HG02610 (cell line): ENCODE results near the gene CNTLN.
"Not testable (repeated sequence)": the region's sequence is repeated elsewhere in the genome, so short reads cannot be mapped to it uniquely, and the experiment has no call there.

Experiments used
- ATAC-seq: cut with Tn5 transposase; IDR thresholded peaks from one replicate; pipeline ENCODE4 v1.9.1; 2021; ENCODE audit warnings: mild to moderate bottlenecking, moderate library complexity; ENCODE audit not compliant: unreplicated experiment

CNTLN gene

DNA sequence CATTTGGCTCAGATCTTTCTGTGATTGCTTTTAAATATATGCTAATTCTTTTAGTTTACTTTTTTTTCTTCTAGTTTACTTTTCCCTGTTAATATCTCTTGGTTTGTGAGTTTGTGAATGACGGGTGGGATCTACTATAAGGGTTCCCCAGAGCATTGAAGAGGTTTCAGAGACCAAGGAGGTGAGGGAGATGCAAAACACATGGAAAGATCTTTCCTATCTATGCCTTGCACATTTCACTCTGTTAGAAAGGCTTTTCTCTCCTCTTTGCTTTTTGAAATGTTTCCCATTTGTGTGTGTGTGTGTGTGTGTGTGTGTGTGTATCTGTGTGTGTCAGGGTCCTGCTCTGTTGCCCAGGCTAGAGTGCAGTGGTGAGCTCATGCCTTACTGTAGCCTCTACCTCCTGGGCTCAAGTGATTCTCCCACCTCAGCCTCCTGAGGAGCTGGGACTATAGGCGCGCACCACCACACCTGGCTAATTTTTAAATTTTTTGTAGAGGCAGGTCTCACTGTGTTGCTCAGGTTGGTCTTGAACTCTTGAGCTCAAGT, 50.7 kb downstream of the CNTLN start:
- no peak for ATAC-seq

DNA sequence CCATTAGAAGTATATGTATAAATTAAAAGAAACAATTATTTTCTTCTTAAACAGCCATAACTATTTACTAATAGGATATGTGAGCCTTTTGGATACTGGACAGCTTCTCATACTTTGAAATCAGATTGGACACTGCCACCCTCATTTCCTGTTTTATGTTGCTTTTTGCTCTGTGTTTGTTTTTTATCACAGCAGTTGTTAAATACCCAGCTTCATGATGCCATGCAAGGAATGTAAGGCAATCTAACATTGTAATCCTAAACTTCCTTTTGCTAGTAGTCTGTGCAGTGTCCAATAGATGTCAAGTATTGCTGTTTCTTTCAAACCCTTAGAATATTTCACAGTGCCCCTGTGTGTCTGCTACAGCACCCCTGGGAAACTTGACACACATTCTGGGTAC, 56.2 kb downstream of the CNTLN start:
- ATAC-seq, result no peak

DNA sequence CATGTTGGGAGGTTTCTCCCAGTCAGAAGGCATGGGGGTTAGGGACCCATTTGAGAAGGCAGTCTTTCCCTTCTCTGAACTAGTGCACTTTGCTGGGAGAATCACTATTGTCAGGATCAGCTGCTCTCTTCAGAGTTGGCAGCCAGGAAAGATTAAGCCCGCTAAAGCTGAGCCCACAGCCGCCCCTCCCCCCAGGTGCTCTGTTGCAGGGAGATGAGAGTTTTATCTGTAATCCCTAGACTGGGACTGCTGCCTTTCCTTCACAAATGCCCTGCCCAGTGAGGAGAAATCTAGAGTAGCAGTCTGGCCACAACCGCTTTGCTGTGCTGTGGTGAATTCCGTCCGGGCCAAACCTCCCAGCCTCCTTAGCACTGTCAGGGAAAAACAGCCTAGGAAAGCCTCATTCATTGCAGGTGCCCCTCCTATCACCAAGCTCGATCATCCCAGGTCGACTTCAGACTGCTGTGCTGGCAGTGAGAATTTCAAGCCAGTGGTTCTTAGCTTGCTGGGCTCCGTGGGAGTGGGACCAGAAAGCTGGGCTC, 69.8 kb downstream of the CNTLN start:
- ATAC-seq, result no peak

DNA sequence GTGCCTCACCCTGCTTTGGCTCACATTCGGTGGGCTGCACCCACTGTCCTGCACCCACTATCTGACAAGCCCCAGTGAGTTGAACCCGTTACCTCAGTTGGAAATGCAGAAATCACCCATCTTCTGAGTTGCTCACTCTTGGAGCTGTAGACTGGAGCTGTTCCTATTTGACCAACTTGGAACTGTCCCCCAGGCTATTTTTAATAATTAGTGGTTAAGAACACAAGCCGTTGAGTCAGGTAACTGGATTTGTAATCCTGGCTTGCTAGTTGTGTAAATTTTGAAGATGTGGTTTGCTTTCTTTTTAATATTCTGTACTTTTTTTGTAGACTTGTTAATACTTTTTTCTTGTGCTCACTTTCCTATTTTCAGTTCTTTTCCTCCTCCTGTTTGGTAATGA, 81.2 kb downstream of the CNTLN start:
- ATAC-seq, result no peak

DNA sequence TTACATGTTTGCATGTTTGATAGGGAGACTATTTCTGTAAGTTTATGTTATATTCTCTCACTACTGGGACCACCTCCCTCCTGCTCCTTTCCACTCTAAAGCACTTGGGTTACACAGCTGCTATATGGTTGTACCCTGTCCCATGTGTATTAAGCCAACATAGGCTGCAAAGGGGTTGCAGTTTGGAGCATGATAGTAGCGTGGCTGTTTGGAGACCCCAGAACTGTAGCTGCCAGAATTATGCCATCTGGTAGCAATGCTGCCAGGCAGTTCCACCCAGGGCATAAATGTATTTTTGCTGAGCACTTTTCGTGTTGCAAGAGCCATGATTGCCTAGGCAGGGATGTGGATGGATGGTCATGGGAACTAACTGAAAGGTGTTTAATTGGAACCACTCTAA, 81.8 kb downstream of the CNTLN start:
- ATAC-seq, result no peak

DNA sequence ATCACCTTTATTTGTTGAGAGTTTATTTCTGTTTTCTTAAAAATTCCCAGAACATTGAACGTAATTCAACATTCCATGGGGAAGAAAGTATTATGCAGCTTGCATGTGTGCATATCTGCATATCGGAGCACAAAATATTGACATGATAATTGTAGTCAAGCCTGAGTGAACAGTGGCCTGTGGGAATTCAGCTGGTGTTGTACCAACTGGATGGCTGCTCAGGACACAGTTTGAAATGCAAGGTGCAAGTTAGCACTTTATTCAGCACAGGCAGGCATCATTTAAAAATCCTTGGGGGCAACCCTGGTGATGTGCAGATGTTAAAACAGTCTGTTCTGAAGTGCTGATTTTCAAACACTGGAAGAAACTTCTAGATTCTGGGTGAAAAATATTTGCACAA, 82.4 kb downstream of the CNTLN start:
- no peak for ATAC-seq

DNA sequence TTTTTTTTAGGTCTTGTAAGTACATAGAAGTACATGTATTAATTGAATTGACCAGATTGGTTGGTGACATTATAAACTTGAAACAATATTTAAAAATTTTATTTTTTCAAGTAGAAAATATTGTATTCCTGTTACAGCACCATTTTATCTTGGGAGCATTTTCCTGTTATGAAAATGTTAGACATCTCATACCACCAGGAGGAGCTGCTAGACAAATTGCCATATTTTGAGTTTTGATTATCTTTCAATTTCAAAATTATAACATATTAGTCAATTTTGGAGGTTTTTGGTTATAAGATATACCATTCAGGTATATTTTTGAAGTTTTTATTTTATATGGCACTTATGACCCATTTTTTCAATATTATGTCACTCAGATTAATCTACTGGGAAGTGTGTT, 84.4 kb downstream of the CNTLN start:
- ATAC-seq, result no peak

DNA sequence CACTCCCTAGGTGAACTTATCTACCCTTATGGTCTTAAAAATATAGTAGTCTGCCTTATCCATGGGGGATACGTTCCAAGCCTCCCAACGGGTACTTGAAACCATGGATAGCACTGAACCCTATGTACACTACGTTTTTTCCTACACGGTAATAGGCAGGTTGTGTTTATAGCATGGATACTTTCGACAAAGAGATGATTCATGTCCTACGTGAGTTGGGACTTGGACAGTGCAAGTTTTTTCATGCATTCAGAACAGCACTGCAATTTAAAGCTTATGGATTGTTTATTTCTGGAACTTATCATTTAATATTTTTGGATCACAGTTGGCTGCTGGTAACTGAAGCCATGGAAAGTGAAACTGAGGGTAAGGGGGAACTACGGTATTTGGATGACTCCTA, 88.1 kb downstream of the CNTLN start:
- ATAC-seq, result no peak

DNA sequence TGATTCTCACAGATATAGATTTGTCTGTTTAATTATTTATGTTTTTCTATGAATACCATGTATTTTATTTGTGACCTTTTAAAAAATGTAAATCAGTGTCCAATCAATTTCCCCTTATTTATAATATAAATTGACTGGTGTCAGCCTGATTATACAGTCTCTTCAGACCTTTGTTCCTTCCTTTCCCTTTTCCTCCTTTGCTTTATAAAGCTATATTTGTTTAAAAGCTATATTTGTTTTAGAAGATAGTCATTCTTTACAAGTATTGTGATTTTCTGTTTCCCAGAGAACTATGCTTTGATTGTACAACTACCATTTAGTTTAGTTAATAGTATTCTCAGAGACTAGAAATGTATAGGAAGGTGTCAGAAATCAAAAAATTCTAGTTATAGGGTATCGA, 90.6 kb downstream of the CNTLN start:
- ATAC-seq, result no peak

DNA sequence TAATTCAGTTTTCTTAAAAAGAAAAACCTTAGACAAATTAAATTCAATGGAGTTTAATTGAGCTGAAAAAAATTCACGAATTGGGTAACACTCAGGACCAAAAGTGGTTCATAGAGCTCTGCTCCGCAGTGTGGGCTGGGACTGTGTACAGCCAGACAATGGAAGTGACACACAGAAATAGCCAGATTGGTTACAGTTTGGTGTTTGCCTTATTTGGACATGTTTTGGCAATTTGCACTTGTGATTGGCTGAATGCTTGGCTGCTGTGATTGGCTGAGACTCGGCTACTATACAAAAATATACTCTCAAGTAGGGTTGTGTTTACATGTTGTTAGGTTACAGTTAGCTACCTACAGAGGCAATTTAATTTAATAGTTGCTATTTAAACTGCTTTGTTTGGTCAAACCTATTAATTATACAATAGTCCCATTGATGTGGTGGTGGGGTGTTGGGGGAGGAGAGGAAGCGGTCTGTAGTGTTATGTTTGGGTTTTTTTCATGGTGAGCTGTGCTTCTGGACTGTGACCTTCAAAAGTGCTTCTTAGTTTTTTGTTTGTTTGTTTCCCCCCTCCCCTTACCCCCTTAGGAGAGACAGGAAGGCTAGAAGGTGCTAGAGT, 95.2 kb downstream of the CNTLN start:
- ATAC-seq, result no peak

DNA sequence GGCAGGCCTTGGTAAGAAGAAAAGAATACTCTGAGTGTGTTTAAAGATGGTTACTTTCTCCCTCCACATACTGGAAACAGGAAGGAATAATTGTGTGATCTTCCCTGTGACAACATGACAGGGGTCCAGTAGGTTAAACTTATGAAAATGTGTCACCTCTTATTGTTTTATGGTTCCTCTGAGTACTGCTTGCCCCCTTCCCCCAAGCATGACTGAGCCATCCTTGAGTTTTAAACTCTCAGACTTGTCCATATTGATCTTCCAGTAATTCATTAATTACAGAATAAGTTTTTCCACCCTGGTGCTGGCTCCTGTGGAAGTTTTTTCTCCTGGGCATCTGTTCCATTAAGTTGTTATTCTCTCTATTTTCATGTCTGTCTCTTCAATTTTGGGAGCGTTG, 95.8 kb downstream of the CNTLN start:
- no peak for ATAC-seq

DNA sequence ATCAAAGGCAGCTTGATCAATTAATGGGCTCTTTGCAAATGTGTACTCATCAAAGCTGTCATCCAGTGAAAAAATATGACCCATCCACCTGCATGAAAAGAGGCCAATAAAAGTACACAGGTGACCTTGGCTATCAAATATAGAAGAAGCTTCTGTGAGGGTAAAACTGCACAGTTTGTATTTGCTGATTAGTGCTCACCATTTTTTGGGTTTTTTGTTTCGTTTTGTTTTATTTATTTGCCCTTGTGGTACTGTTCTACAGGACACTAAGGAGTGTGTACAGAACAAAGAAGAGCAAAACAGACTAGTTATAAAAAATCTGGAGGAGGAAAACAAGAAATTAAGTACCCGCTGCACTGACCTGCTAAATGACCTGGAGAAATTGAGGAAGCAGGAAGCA, 101.3 kb downstream of the CNTLN start:
- no peak for ATAC-seq

DNA sequence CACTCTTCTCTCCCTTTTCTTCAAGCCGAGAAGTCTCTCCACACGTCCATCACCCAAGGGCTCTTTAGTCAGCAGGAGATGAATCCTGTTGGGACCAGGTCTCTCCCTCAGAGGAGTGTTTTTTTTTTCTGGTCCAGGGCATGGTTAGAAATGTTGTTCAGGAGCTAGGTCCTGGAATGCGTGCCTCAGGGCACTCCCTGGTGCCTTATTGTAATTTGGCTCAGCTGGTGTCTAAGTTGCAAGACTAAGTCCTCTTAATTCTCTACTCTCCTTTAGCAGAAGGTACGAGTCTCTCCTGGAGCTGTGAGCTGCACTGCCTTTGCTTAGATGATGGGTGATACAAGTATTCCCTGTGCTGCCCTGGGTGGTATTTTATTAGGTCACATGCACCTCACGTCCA, 111.9 kb downstream of the CNTLN start:
- no peak for ATAC-seq

DNA sequence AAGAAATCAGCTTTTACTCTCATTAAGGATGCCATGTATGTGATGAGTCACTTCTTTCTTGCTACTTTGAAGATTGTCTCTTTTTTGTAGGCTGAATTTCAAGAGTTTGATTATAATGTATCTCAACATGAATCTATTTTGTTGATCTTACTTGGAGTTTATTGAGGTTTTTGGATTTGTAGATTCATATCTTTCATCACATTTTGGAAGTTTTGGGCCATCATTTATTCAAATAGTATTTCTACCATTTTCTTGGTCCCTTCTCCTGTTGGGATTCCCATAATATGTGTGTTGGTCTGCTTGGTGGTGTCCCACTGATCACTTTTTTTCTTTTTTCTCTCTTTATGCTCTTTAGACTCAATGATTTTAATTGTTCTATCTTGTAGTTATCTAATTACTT, 116.3 kb downstream of the CNTLN start:
- ATAC-seq, result no peak

DNA sequence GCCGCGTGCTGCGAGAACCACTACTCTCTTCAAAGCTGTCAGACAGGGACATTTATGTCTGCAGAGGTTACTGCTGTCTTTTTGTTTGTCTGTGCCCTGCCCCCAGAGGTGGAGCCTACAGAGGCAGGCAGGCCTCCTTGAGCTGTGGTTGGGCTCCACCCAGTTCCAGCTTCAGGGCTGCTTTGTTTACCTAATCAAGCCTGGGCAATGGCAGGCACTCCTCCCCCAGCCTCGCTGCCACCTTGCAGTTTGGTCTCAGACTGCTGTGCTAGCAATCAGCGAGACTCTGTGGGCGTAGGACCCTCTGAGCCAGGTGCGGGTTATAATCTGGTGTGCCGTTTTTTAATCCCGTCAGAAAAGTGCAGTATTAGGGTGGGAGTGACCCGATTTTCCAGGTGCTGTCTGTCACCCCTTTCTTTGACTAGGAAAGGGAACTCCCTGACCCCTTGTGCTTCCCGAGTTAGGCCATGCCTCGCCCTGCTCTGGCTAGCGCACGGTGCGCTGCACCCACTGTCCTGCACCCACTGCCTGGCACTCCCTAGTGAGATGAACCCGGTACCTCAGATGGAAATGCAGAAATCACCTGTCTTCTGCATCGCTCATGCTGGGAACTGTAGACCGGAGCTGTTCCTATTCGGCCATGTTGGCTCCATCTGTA, 133.8 kb downstream of the CNTLN start:
- ATAC-seq, result not testable (repeated sequence)

DNA sequence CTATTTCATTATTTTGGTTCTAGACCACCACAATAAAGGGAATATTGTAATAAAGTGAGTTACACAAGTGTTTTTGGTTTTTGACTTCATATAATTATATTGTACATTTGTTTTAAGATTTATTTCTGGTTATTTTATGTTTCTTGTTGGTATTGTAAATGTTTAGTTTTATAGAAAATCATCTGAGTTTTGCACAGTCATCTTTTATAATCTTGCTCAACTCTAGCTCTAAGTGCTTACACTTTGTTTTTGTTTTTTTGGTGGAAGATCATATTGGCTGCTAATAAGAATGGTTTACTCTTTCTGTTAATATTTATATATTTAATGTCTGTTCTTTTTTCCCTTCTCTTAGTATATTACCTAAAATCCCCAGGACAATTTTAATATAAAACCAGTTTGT, 135.0 kb downstream of the CNTLN start:
- no peak for ATAC-seq

DNA sequence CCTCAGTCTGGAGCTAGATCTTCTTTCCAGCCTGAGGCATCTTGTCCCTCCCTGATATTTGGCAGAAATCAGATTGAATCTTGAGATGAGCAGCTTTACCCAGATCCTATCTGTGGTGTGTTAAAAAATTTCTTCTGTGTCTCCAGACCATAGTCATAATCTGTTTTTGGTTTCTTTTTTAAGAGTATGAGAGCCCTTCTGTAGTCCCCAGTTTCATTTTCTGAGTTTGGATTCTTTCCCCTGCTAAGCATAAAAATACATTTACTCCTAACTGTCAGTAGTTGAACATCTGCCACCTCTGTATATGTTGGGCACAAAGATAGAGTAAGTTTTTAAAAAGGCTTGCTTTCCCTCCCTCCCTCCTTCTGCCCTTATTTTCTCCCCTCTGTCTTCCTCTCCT, 137.7 kb downstream of the CNTLN start:
- ATAC-seq, result peak; percentile 69

DNA sequence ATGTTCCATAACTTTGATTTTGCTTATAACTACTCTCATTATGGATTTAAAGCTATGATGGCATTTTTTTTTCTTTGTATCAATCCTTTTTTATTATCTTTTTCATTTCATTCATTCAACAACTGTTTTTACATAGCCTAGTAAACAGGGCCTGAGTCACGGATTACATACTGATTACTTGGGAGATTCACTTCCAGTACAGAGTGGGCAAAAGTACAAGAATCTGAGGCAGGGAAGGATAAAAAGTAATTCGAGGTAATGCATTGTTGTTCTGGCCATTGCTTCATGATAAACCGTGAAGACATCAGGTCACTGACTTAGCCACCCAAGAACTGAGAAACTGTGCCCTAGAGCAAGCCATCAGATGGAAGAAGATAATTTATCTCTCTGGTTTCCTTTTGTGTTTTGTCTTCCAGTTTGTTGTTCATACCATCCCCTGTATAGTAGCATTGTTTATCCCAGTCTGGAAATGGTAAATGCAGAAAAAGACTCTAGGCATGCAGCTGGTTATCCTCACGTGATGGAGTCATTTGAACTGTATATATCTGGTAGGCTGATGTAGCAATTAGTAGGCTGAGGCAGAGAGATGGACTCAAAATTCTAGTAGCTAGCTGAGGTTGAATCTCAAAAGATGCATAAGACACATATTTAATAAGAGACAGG, 145.6 kb downstream of the CNTLN start:
- no peak for ATAC-seq

DNA sequence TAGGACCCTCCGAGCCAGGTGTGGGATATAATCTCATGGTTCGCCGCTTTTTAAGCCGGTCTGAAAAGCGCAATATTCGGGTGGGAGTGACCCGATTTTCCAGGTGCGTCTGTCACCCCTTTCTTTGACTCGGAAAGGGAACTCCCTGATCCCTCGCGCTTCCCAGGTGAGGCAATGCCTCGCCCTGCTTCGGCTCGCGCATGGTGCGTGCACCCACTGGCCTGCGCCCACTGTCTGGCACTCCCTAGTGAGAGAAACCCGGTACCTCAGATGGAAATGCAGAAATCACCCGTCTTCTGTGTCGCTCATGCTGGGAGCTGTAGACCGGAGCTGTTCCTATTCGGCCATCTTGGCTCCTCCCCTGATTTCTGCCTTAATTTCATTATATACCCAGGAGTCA, 155.8 kb downstream of the CNTLN start:
- ATAC-seq, result not testable (repeated sequence)

DNA sequence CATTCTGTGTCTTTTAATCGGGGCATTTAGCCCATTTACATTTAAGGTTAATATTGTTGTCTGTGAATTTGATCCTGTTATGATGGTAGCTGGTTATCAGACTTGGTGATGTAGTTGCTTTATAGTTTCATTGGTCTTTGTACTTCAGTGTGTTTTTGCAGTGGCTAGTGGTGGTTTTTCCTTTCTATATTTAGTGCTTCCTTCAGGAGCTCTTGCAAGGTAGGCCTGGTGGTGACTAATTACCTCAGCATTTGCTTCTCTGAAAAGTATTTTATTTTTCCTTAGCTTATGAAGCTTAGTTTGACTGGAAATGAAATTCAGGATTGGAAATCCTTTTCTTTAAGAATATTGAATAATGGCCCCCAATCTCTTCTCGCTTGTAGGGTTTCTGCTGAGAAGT, 156.9 kb downstream of the CNTLN start:
- ATAC-seq, result no peak

DNA sequence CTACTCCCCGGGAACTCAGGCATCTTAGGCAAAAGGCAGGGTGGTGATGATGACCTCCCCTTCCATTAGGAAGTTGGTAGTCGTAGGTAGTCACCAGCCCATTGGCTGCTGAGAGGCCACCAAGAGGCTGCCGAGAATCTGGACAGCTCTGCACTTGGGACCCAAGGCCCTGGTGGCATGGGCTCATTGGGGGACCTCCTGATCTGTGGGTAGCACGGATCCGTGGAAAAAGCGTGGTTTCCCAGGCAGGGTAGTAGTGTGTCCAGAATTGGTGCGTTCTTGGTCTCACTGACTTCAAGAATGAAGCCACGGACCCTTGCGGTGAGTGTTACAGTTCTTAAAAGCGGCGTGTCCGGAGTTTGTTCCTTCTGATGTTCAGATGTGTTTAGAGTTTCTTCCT, 158.8 kb downstream of the CNTLN start:
- ATAC-seq, result no peak
